ENCODE measurements around the gene EDRF1. TPM values are rescaled to one million over a fixed set of nuclear protein-coding genes. Genes with fewer than 3 reads are reported as not detected.
A peak's percentile ranks its signal among the peaks of the same experiment; 100 is the strongest.

EDRF1 gene
- total and polyA plus RNA-seq, 2 of the 13 experiments (the other 11 are each of a cell fraction or from before 2014, with no cell fraction given), result 16.9 to 26.7 TPM

DNA sequence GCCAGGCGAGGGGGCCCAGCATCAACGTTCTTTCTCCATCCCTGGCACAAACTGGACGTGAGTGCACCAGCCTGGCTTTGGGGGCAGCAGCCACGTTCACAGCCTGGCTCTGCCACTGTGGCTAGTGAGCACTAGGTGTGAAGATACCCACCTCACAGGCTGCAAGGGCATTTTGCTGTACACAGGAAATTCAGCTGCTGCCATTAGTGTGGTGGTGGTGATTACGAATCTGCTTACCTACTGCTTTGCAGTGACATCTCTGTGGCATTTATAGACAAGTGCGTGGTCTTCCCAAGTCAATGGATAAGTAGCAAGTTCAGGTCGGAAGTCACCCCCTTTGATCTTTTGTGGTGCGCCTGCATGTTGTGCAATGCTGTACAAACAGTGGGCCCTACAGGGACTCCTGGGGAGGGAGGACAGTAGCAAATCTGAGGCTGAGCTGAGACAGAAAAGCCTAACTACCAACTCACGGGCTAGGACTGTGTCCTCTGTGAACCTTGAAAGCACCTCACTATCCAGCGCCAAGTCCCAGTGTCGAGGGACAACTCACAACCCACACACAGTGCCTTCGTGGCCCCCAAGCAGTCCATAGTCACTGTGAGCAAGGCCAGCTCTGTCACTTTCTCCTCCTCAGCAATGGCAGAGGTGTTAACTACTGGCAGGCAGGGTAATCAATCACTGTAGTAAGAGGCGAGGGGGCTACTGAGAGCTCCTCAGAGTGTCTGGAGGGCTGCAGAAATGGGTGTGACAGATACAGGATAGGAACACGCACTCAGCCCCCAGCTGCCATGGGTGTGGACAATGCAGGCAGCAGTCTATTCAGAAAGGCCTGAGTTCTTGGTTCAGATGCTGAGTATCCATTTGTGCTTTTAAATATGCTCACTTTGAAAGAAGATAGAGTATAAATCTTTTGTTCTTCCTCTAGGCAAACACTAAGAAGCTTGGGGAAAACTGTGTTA is 73.1 kb downstream of the EDRF1 start (continued):
- 0 out of 2 replicates have a peak, but pooled peaks have one; percentile 44 for TF ChIP-seq ZBTB38 (CRISPR knock-in tag; IDR thresholded peaks at IDR 0.05)
- TF ChIP-seq, protein P1, sequence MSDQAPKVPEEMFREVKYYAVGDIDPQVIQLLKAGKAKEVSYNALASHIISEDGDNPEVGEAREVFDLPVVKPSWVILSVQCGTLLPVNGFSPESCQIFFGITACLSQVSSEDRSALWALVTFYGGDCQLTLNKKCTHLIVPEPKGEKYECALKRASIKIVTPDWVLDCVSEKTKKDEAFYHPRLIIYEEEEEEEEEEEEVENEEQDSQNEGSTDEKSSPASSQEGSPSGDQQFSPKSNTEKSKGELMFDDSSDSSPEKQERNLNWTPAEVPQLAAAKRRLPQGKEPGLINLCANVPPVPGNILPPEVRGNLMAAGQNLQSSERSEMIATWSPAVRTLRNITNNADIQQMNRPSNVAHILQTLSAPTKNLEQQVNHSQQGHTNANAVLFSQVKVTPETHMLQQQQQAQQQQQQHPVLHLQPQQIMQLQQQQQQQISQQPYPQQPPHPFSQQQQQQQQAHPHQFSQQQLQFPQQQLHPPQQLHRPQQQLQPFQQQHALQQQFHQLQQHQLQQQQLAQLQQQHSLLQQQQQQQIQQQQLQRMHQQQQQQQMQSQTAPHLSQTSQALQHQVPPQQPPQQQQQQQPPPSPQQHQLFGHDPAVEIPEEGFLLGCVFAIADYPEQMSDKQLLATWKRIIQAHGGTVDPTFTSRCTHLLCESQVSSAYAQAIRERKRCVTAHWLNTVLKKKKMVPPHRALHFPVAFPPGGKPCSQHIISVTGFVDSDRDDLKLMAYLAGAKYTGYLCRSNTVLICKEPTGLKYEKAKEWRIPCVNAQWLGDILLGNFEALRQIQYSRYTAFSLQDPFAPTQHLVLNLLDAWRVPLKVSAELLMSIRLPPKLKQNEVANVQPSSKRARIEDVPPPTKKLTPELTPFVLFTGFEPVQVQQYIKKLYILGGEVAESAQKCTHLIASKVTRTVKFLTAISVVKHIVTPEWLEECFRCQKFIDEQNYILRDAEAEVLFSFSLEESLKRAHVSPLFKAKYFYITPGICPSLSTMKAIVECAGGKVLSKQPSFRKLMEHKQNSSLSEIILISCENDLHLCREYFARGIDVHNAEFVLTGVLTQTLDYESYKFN (CRISPR knock-in tag; conservative IDR thresholded peaks at IDR 0.05), result peak; percentile 96
- TF ChIP-seq ZNF207 (IDR thresholded peaks at IDR 0.05; ENCODE audit: borderline replicate concordance), result no peak
- TF ChIP-seq ZNF552 (CRISPR knock-in tag; IDR thresholded peaks at IDR 0.05; ENCODE audit: borderline replicate concordance), result peak; percentile 57; the same call in 1 of the 2 replicates
- peak; percentile 87; the same call in 1 of the 2 replicates for TF ChIP-seq ZSCAN9 (CRISPR knock-in tag; IDR thresholded peaks at IDR 0.05; ENCODE audit: borderline replicate concordance)
- TF ChIP-seq KLF6 (CRISPR knock-in tag; IDR thresholded peaks at IDR 0.05), result peak; percentile 72; the same call in 1 of the 2 replicates
- TF ChIP-seq ZNF720 (CRISPR knock-in tag; IDR thresholded peaks at IDR 0.05), result no peak
- TF ChIP-seq SOX5 (CRISPR knock-in tag; IDR thresholded peaks at IDR 0.05; ENCODE audit: borderline replicate concordance), result peak; percentile 95
- peak; percentile 95 for TF ChIP-seq SALL1 (CRISPR knock-in tag; IDR thresholded peaks at IDR 0.05)
- TF ChIP-seq RFX1 (IDR thresholded peaks at IDR 0.05), result no peak
- peak; percentile 82 for TF ChIP-seq PHF5A (CRISPR knock-in tag; IDR thresholded peaks at IDR 0.05; ENCODE audit: low read depth, unreplicated experiment)
- TF ChIP-seq, protein P2, sequence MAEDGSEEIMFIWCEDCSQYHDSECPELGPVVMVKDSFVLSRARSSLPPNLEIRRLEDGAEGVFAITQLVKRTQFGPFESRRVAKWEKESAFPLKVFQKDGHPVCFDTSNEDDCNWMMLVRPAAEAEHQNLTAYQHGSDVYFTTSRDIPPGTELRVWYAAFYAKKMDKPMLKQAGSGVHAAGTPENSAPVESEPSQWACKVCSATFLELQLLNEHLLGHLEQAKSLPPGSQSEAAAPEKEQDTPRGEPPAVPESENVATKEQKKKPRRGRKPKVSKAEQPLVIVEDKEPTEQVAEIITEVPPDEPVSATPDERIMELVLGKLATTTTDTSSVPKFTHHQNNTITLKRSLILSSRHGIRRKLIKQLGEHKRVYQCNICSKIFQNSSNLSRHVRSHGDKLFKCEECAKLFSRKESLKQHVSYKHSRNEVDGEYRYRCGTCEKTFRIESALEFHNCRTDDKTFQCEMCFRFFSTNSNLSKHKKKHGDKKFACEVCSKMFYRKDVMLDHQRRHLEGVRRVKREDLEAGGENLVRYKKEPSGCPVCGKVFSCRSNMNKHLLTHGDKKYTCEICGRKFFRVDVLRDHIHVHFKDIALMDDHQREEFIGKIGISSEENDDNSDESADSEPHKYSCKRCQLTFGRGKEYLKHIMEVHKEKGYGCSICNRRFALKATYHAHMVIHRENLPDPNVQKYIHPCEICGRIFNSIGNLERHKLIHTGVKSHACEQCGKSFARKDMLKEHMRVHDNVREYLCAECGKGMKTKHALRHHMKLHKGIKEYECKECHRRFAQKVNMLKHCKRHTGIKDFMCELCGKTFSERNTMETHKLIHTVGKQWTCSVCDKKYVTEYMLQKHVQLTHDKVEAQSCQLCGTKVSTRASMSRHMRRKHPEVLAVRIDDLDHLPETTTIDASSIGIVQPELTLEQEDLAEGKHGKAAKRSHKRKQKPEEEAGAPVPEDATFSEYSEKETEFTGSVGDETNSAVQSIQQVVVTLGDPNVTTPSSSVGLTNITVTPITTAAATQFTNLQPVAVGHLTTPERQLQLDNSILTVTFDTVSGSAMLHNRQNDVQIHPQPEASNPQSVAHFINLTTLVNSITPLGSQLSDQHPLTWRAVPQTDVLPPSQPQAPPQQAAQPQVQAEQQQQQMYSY (CRISPR knock-in tag; IDR thresholded peaks at IDR 0.05), result no peak
- peak; percentile 95 for TF ChIP-seq ZNF431 (CRISPR knock-in tag; IDR thresholded peaks at IDR 0.05; ENCODE audit: borderline replicate concordance, low read depth)
- no peak for TF ChIP-seq ZNF446 (CRISPR knock-in tag; IDR thresholded peaks at IDR 0.05)
- no peak for TF ChIP-seq CAMTA2 (CRISPR knock-in tag; IDR thresholded peaks at IDR 0.05; ENCODE audit: borderline replicate concordance)
- TF ChIP-seq ZNF749 (CRISPR knock-in tag; IDR thresholded peaks at IDR 0.05; ENCODE audit: borderline replicate concordance), result no peak
- peak; percentile 85 for TF ChIP-seq NR2C2 (CRISPR knock-in tag; IDR thresholded peaks at IDR 0.05; ENCODE audit: borderline replicate concordance)
- peak; percentile 82; the same call in 1 of the 2 replicates for TF ChIP-seq ZNF605 (CRISPR knock-in tag; IDR thresholded peaks at IDR 0.05)
- peak; percentile 81 for TF ChIP-seq KAT8 (CRISPR knock-in tag; IDR thresholded peaks at IDR 0.05)
- TF ChIP-seq MXD4 (CRISPR knock-in tag; IDR thresholded peaks at IDR 0.05), result peak; percentile 63; the same call in 1 of the 2 replicates
- TF ChIP-seq REPIN1 (CRISPR knock-in tag; IDR thresholded peaks at IDR 0.05; ENCODE audit: borderline replicate concordance, low read depth), result peak; percentile 74; the same call in 1 of the 2 replicates
- no peak for TF ChIP-seq SRSF1 (optimal IDR thresholded peaks at IDR 0.05; ENCODE audit: low read depth, low read length)
- TF ChIP-seq TSC22D2 (CRISPR knock-in tag; IDR thresholded peaks at IDR 0.05; ENCODE audit: borderline replicate concordance), result no peak

All from HepG2 (cell line).